Left cardiac atrium (tissue), 4 donors: ENCODE measurements around the gene SETD9. TPM values are rescaled to one million over a fixed set of nuclear protein-coding genes. Genes with fewer than 3 reads are reported as not detected.

Experiments used
- ATAC-seq, 2 donors: fragments of 200-7000 bp; cut with Tn5 transposase; one replicate each; pipeline ENCODE4 v1.9.1; 2020; ENCODE audit warnings: mild to moderate bottlenecking in 2 of 2, moderate library complexity in 2 of 2
- DNase-seq: peaks from one replicate; pipeline ENCODE4 v3.0.0-alpha.2; 2020
- intact Hi-C, 2 donors: fragments of 100-400 bp; cut with DNase I; formaldehyde crosslinking; loops; one replicate each; pipeline versions ENCODE4 v1.14.1 to v1.15.1; 2022 to 2023
- total RNA-seq, 2 donors: library from RNA; stranded (reverse); fragmentation: NEBNext Ultra II Directional; extraction: Animal tissue kit (Norgen Biotek cat#: 25700); gene quantifications; one replicate each; pipeline ENCODE4 v1.2.1, GENCODE V29; 2021
- donor health status: DM: no; HTN: yes; CAD: no.
- donor health status: DM: no; HTN: yes; CAD: no; lungs with severe emphysema.
- donor health status: DM: yes; HTN: yes; CAD: no.
- donor health status: Dilated cardiomyopathy.

The SETD9 gene
- total RNA-seq, 2 donors from 2014 or later: 10.4 to 14.5 TPM

- intact Hi-C loops: no loop called here
- ATAC-seq (no peak), DNase-seq (no peak)
Observed at GRCh38 chr5:56919942-56920662, 10.7 kb downstream of the SETD9 start.

GRCh38 chr5:56922922-56923321 is 13.5 kb downstream of the SETD9 start:
- ATAC-seq: no peak
- intact Hi-C loops: no loop called here
- DNase-seq: no peak

- intact Hi-C loops: no loop called here
- peak; percentile 74 to 86 for ATAC-seq
- no peak for DNase-seq
Observed at GRCh38 chr5:56934325-56934724, 24.9 kb downstream of the SETD9 start.

- ATAC-seq (no peak), DNase-seq (no peak)
- intact Hi-C loops: no loop called here
Observed at GRCh38 chr5:56938858-56939257, 29.5 kb downstream of the SETD9 start.

GRCh38 chr5:56941981-56942380 is 32.6 kb downstream of the SETD9 start:
- intact Hi-C loops: no loop called here
- DNase-seq (no peak), ATAC-seq (no peak)

GRCh38 chr5:56947052-56947451 is 37.7 kb downstream of the SETD9 start:
- intact Hi-C loops: no loop called here
- no peak for ATAC-seq
- DNase-seq: no peak

- ATAC-seq (peak; percentile 76 to 83), DNase-seq (peak; percentile 79)
- intact Hi-C loops: no loop called here
Observed at GRCh38 chr5:56950626-56951125, 41.3 kb downstream of the SETD9 start.

- ATAC-seq (peak; percentile 62 to 68), DNase-seq (peak; percentile 34)
- intact Hi-C loops: no loop called here
Observed at GRCh38 chr5:56951126-56951945, 41.9 kb downstream of the SETD9 start.

- DNase-seq: peak; percentile 87
- intact Hi-C loops: no loop called here
- ATAC-seq: peak; percentile 96 to 98
Observed at GRCh38 chr5:56951946-56952691, 42.7 kb downstream of the SETD9 start, which contains the start of gene MIER3. Gene MIER3, minus strand, starts transcription at chr5:56952123. Its CDS starts 21 bp downstream, at chr5:56952102.

- no peak for DNase-seq
- intact Hi-C loops: no loop called here
- ATAC-seq: no peak
Observed at GRCh38 chr5:56954262-56954661, 44.9 kb downstream of the SETD9 start.

- intact Hi-C loops: no loop called here
- ATAC-seq (no peak), DNase-seq (no peak)
Observed at GRCh38 chr5:56958595-56958994, 49.2 kb downstream of the SETD9 start.

- ATAC-seq (no peak), DNase-seq (no peak)
- intact Hi-C loops: no loop called here
Observed at GRCh38 chr5:56959326-56959725, 49.9 kb downstream of the SETD9 start.

GRCh38 chr5:56961746-56962145 is 52.4 kb downstream of the SETD9 start:
- DNase-seq (no peak), ATAC-seq (no peak)
- intact Hi-C loops: no loop called here

GRCh38 chr5:56962286-56962685 is 52.9 kb downstream of the SETD9 start:
- DNase-seq (no peak), ATAC-seq (no peak)
- intact Hi-C loops: no loop called here

- no peak for DNase-seq
- intact Hi-C loops: no loop called here
- no peak for ATAC-seq
Observed at GRCh38 chr5:56963246-56963645, 53.9 kb downstream of the SETD9 start.

- no peak for ATAC-seq
- intact Hi-C loops: no loop called here
- DNase-seq: no peak
Observed at GRCh38 chr5:56964173-56964572, 54.8 kb downstream of the SETD9 start.
